Tibial nerve (tissue), 4 donors: ENCODE results near the gene PCDH9. TPM values are rescaled to one million over a fixed set of nuclear protein-coding genes. Genes with fewer than 3 reads are reported as not detected.

Source experiments
- DNase-seq, 2 donors: peaks; one replicate each; pipeline ENCODE4 v3.0.0-alpha.2; 2019; ENCODE audit warnings: low spot score in 2 of 2
- H3K27ac ChIP-seq, 4 donors: fragments of 200-600 bp; sonication (generic) in 3 of 4; one replicate each; pipeline ENCODE4 v1.5.1; 2017 to 2019; ENCODE audit warnings: mild to moderate bottlenecking in 1 of 4
- H3K27me3 ChIP-seq, 2 donors: fragments of 200-600 bp; sonication (generic) in 1 of 2; one replicate each; pipeline versions ENCODE4 v1.5.1 to v1.6.0; 2017 to 2019
- H3K36me3 ChIP-seq, 3 donors: fragments of 200-600 bp; sonication (generic); one replicate each; pipeline ENCODE4 v1.5.1; 2018 to 2019
- H3K4me1 ChIP-seq, 4 donors: fragments of 200-600 bp; sonication (generic) in 3 of 4; one replicate each; pipeline ENCODE4 v1.5.1; 2017 to 2019
- H3K4me3 ChIP-seq, 4 donors: fragments of 200-600 bp; sonication (generic) in 3 of 4; one replicate each; pipeline ENCODE4 v1.5.1; 2017 to 2019; ENCODE audit warnings: mild to moderate bottlenecking in 1 of 4, moderate library complexity in 1 of 4
- H3K9me3 ChIP-seq, 4 donors: fragments of 200-600 bp; sonication (generic) in 3 of 4; one replicate each; pipeline ENCODE4 v1.5.1; 2017 to 2019
- EP300 ChIP-seq, 2 donors: sonication (generic); formaldehyde crosslinking; IDR thresholded peaks; one replicate each; pipeline ENCODE4 v1.6.1; 2017; ENCODE audit warnings: antibody characterized with exemption in 2 of 2, mild to moderate bottlenecking in 1 of 2
- POLR2A ChIP-seq, 2 donors: fragments of 450-650 bp; IDR thresholded peaks; one replicate each; pipeline ENCODE4 v1.6.1; 2017; ENCODE audit warnings: antibody characterized with exemption in 2 of 2, mild to moderate bottlenecking in 2 of 2, moderate library complexity in 2 of 2
- WGBS, 2 donors: methylation state at CpG; one replicate each; pipeline ENCODE4 v1.1.5; 2018; 5-methylcytosine and 5-hydroxymethylcytosine counted together
- total RNA-seq, 4 donors: library from RNA; depleted of rRNA; stranded (reverse); fragments of >200 nt; gene quantifications; one replicate each; pipeline ENCODE4 v1.1.0, GENCODE V29; 2016
- TF ChIP-seq, protein P1 (sequence below), 5 experiments: fragments of 200-600 bp in 3 of 5; fragments of 450-650 bp in 2 of 5; sonication (generic) in 3 of 5; IDR thresholded peaks; one replicate each; pipeline ENCODE4 v1.5.1; 2016 to 2019; ENCODE audit warnings: antibody characterized with exemption in 5 of 5, mild to moderate bottlenecking in 3 of 5, moderate library complexity in 2 of 5

PCDH9 gene
- total RNA-seq, 4 donors from 2014 or later, result 11.8 to 28.6 (median 14.4) TPM

DNA sequence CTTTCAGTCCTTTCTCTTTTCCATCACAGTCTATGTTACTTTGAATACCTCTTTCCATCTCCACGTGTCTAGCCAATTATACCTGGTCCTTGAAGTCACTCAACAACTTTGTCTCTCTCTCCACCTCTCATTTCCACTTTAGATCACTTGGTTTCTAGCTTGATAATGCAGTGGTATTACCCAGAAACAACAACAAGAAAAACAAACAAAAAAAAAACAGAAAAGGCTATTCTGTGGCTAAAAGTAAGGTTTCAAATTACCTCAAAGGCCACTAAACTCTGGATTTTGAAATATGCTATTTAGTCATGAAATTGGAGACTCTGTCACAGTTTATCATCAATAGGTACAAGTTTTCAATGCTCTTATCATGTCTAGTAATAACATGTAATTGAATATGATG lies 184.8 kb downstream of the PCDH9 start:
- Histone ChIP-seq H3K36me3 (no peaks in the 10 kb centered on the region), H3K4me1 (peaks cover 0 to 10% (median 0%) of the 10 kb centered on the region in 4 donors), H3K9me3 (no peaks in the 10 kb centered on the region), H3K27me3 (no peaks in the 10 kb centered on the region), H3K27ac (no peak overlapping the region), H3K4me3 (no peak overlapping the region)
- 91 to 93% methylated on average over 1 of the region's 1 CpG for WGBS, 2 donors
- no peak for DNase-seq
- TF ChIP-seq EP300 (IDR thresholded peaks at IDR 0.05), result no peak
- TF ChIP-seq POLR2A (IDR thresholded peaks at IDR 0.05), result no peak
- TF ChIP-seq, protein P1, sequence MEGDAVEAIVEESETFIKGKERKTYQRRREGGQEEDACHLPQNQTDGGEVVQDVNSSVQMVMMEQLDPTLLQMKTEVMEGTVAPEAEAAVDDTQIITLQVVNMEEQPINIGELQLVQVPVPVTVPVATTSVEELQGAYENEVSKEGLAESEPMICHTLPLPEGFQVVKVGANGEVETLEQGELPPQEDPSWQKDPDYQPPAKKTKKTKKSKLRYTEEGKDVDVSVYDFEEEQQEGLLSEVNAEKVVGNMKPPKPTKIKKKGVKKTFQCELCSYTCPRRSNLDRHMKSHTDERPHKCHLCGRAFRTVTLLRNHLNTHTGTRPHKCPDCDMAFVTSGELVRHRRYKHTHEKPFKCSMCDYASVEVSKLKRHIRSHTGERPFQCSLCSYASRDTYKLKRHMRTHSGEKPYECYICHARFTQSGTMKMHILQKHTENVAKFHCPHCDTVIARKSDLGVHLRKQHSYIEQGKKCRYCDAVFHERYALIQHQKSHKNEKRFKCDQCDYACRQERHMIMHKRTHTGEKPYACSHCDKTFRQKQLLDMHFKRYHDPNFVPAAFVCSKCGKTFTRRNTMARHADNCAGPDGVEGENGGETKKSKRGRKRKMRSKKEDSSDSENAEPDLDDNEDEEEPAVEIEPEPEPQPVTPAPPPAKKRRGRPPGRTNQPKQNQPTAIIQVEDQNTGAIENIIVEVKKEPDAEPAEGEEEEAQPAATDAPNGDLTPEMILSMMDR (IDR thresholded peaks at IDR 0.05), result no peak

DNA sequence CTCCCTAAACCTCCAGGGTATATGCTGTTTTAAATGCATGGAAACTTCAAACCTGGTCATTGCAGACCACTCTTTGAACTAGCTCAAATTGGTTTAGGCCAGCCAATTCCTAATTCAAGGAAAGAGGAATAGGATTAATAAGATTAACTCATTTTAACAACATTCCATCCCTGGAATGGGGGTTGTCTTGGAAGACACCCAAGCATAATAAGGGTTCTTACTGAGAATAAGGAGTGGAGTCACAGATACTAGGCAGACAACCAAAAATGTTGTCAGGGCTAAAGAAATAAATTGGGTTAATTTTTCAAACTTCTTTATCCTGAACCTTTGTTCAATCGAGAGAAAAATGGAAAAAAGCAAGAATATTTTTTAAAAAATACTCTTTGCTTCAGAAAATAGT lies 186.2 kb downstream of the PCDH9 start:
- peaks cover 0 to 10% (median 0%) of the 10 kb centered on the region in 4 donors for H3K4me1 ChIP-seq
- no peak overlapping the region for H3K27ac ChIP-seq
- TF ChIP-seq EP300 (IDR thresholded peaks at IDR 0.05) (no peak), POLR2A (IDR thresholded peaks at IDR 0.05) (no peak)
- TF ChIP-seq, protein P1 (IDR thresholded peaks at IDR 0.05), result no peak
- no peak overlapping the region for H3K4me3 ChIP-seq
- H3K27me3 ChIP-seq, result no peaks in the 10 kb centered on the region
- DNase-seq, result no peak
- 32 to 34% methylated on average over 1 of the region's 1 CpG for WGBS, 2 donors
- no peaks in the 10 kb centered on the region for H3K9me3 ChIP-seq
- no peaks in the 10 kb centered on the region for H3K36me3 ChIP-seq

DNA sequence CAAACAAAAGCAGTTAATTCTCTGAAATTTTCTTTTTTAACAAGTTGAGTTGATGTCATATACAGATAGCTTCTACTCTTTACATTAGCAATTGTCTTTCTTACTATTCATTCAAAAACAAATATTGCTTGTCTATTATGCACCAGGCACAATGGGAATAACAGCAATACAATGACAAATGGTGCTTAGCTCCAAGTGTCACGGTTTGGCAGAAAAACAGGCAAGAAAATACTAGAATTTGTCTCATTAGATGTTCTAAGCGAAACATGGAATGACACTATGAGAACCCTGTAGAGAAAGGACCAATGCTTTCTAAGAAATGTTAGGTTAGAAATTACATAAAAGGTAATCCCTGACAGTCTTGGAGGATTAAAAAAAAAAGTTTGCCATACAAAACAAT lies 187.6 kb downstream of the PCDH9 start:
- 31 to 33% methylated on average over 2 of the region's 2 CpGs for WGBS, 2 donors
- TF ChIP-seq POLR2A (IDR thresholded peaks at IDR 0.05) (no peak), EP300 (IDR thresholded peaks at IDR 0.05) (no peak)
- TF ChIP-seq, protein P1 (IDR thresholded peaks at IDR 0.05), result no peak
- no peak for DNase-seq

DNA sequence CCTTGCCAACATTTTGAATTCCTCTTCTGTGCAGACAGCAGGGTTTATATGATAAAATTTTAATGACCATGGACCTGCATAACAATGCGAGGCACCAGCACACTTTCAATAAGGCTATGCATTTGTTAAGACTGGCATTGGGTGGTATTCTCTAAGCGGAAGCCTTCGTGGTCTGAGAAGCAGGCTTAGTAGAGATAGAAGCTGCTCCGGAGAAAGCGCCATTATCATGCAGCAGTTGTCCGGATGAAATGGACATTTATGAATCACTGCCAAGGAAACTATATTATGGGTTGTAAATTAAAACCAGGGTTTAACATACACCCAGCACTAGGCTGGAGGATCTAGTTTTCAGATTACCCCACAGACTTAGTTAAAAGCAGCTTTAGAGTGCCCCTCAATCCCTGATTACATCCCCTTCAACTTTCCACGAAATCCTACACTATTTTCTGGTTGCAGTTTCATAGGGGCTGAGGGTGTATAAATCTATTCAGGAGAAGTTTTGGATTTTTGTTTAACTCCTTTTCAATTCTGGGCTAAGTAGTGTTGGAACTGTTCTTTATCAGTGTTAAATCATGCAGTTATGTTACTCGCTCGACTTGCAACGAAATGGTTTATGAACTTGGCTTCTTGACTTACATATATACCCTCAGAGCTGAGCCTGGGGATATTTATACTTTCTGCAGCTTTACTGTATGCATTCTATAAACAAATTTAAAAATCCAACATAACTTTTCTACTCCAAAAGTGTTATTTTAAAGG lies 193.3 kb downstream of the PCDH9 start:
- TF ChIP-seq, protein P1 (IDR thresholded peaks at IDR 0.05), result no peak
- TF ChIP-seq POLR2A (IDR thresholded peaks at IDR 0.05), result no peak
- no peak for TF ChIP-seq EP300 (IDR thresholded peaks at IDR 0.05)
- H3K4me3 ChIP-seq, result no peak overlapping the region
- no peaks in the 10 kb centered on the region for H3K36me3 ChIP-seq
- WGBS, 2 donors, result 86 to 87% methylated on average over 10 of the region's 10 CpGs
- H3K4me1 ChIP-seq, result no peaks in the 10 kb centered on the region
- no peaks in the 10 kb centered on the region for H3K27me3 ChIP-seq
- no peaks in the 10 kb centered on the region for H3K9me3 ChIP-seq
- H3K27ac ChIP-seq, result no peak overlapping the region
- no peak for DNase-seq

More for the DNA sequence above, 187.6 kb downstream of the PCDH9 start:
- Histone ChIP-seq H3K4me3 (no peak overlapping the region), H3K36me3 (no peaks in the 10 kb centered on the region), H3K9me3 (no peaks in the 10 kb centered on the region), H3K4me1 (no peaks in the 10 kb centered on the region), H3K27ac (no peak overlapping the region), H3K27me3 (no peaks in the 10 kb centered on the region)

- TF ChIP-seq EP300 (IDR thresholded peaks at IDR 0.05) (no peak), POLR2A (IDR thresholded peaks at IDR 0.05) (no peak)
- TF ChIP-seq, protein P1 (IDR thresholded peaks at IDR 0.05), result no peak
- Histone ChIP-seq H3K27me3 (no peaks in the 10 kb centered on the region), H3K36me3 (no peaks in the 10 kb centered on the region), H3K4me3 (no peak overlapping the region), H3K4me1 (no peaks in the 10 kb centered on the region), H3K27ac (no peak overlapping the region), H3K9me3 (no peaks in the 10 kb centered on the region)
- 58 to 79% methylated on average over 1 of the region's 1 CpG for WGBS, 2 donors
- DNase-seq, result no peak
These were observed 197.0 kb downstream of the PCDH9 start for GRCh38 chr13:67033170-67033569.
